ENCODE data around the gene PKD1L1. TPM values are rescaled to one million over a fixed set of nuclear protein-coding genes. Genes with fewer than 3 reads are reported as not detected.

PKD1L1 gene
- total RNA-seq, 1 experiment from 2014 or later, result 0.07 TPM

DNA sequence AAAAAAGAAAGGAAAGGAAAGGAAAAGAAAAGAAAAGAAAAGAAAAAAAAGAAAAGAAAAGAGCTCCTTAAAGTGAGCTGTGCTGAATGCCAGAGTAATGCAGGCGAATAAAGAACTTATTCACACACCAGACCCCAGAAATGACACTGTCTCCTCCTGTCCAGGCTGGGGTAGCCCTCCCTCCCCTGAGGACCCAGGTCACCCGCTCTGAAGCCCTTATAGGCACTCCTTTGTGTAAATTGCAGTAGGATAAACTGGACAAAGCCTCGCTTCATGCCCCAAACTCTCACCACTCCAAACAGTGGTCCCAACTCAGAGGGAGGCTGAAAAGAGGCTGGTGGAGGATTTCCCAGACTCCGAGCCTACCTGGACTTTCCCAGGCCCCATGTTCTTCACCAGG lies 46.3 kb downstream of the PKD1L1 start:
- Mint-ChIP-seq H3K4me1 (peaks cover 37% of the 10 kb centered on the region), H3K4me3 (no peak overlapping the region)

More for the DNA sequence above, 46.3 kb downstream of the PKD1L1 start:
- CTCF ChIA-PET, result no interaction called here
- no peak for TF ChIP-seq HMGA2 (CRISPR knock-in tag; IDR thresholded peaks at IDR 0.05)
- no peak for TF ChIP-seq KAT7 (CRISPR knock-in tag; IDR thresholded peaks at IDR 0.05; ENCODE audit: borderline replicate concordance)
- no peak for TF ChIP-seq NFYB (CRISPR knock-in tag; conservative IDR thresholded peaks at IDR 0.05; ENCODE audit: low read depth)
- TF ChIP-seq, protein P1, sequence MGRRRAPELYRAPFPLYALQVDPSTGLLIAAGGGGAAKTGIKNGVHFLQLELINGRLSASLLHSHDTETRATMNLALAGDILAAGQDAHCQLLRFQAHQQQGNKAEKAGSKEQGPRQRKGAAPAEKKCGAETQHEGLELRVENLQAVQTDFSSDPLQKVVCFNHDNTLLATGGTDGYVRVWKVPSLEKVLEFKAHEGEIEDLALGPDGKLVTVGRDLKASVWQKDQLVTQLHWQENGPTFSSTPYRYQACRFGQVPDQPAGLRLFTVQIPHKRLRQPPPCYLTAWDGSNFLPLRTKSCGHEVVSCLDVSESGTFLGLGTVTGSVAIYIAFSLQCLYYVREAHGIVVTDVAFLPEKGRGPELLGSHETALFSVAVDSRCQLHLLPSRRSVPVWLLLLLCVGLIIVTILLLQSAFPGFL (CRISPR knock-in tag; IDR thresholded peaks at IDR 0.05; ENCODE audit: borderline replicate concordance), result no peak
- TF ChIP-seq, protein P2, sequence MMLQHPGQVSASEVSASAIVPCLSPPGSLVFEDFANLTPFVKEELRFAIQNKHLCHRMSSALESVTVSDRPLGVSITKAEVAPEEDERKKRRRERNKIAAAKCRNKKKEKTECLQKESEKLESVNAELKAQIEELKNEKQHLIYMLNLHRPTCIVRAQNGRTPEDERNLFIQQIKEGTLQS (CRISPR knock-in tag; conservative IDR thresholded peaks at IDR 0.05), result no peak
- no peak for TF ChIP-seq FOXJ3 (CRISPR knock-in tag; IDR thresholded peaks at IDR 0.05; ENCODE audit: borderline replicate concordance)
- no peak for TF ChIP-seq TEAD4 (CRISPR knock-in tag; IDR thresholded peaks at IDR 0.05)
- TF ChIP-seq JAZF1 (CRISPR knock-in tag; IDR thresholded peaks at IDR 0.05), result no peak
- TF ChIP-seq ZNF396 (CRISPR knock-in tag; IDR thresholded peaks at IDR 0.05; ENCODE audit: borderline replicate concordance), result no peak
- TF ChIP-seq, protein P3, sequence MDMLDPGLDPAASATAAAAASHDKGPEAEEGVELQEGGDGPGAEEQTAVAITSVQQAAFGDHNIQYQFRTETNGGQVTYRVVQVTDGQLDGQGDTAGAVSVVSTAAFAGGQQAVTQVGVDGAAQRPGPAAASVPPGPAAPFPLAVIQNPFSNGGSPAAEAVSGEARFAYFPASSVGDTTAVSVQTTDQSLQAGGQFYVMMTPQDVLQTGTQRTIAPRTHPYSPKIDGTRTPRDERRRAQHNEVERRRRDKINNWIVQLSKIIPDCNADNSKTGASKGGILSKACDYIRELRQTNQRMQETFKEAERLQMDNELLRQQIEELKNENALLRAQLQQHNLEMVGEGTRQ (CRISPR knock-in tag; IDR thresholded peaks at IDR 0.05), result no peak
- TF ChIP-seq TCF7 (CRISPR knock-in tag; IDR thresholded peaks at IDR 0.05; ENCODE audit: low read depth), result no peak
- TF ChIP-seq, protein P4, sequence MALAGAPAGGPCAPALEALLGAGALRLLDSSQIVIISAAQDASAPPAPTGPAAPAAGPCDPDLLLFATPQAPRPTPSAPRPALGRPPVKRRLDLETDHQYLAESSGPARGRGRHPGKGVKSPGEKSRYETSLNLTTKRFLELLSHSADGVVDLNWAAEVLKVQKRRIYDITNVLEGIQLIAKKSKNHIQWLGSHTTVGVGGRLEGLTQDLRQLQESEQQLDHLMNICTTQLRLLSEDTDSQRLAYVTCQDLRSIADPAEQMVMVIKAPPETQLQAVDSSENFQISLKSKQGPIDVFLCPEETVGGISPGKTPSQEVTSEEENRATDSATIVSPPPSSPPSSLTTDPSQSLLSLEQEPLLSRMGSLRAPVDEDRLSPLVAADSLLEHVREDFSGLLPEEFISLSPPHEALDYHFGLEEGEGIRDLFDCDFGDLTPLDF (CRISPR knock-in tag; IDR thresholded peaks at IDR 0.05), result no peak
- no peak for TF ChIP-seq EMX1 (CRISPR knock-in tag; IDR thresholded peaks at IDR 0.05)
- TF ChIP-seq, protein P5, sequence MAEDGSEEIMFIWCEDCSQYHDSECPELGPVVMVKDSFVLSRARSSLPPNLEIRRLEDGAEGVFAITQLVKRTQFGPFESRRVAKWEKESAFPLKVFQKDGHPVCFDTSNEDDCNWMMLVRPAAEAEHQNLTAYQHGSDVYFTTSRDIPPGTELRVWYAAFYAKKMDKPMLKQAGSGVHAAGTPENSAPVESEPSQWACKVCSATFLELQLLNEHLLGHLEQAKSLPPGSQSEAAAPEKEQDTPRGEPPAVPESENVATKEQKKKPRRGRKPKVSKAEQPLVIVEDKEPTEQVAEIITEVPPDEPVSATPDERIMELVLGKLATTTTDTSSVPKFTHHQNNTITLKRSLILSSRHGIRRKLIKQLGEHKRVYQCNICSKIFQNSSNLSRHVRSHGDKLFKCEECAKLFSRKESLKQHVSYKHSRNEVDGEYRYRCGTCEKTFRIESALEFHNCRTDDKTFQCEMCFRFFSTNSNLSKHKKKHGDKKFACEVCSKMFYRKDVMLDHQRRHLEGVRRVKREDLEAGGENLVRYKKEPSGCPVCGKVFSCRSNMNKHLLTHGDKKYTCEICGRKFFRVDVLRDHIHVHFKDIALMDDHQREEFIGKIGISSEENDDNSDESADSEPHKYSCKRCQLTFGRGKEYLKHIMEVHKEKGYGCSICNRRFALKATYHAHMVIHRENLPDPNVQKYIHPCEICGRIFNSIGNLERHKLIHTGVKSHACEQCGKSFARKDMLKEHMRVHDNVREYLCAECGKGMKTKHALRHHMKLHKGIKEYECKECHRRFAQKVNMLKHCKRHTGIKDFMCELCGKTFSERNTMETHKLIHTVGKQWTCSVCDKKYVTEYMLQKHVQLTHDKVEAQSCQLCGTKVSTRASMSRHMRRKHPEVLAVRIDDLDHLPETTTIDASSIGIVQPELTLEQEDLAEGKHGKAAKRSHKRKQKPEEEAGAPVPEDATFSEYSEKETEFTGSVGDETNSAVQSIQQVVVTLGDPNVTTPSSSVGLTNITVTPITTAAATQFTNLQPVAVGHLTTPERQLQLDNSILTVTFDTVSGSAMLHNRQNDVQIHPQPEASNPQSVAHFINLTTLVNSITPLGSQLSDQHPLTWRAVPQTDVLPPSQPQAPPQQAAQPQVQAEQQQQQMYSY (CRISPR knock-in tag; IDR thresholded peaks at IDR 0.05), result no peak
- TF ChIP-seq CBFB (CRISPR knock-in tag; IDR thresholded peaks at IDR 0.05; ENCODE audit: low read depth), result no peak
- TF ChIP-seq, protein P6, sequence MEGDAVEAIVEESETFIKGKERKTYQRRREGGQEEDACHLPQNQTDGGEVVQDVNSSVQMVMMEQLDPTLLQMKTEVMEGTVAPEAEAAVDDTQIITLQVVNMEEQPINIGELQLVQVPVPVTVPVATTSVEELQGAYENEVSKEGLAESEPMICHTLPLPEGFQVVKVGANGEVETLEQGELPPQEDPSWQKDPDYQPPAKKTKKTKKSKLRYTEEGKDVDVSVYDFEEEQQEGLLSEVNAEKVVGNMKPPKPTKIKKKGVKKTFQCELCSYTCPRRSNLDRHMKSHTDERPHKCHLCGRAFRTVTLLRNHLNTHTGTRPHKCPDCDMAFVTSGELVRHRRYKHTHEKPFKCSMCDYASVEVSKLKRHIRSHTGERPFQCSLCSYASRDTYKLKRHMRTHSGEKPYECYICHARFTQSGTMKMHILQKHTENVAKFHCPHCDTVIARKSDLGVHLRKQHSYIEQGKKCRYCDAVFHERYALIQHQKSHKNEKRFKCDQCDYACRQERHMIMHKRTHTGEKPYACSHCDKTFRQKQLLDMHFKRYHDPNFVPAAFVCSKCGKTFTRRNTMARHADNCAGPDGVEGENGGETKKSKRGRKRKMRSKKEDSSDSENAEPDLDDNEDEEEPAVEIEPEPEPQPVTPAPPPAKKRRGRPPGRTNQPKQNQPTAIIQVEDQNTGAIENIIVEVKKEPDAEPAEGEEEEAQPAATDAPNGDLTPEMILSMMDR (IDR thresholded peaks at IDR 0.05), result no peak
- no peak for TF ChIP-seq JUN (CRISPR knock-in tag; IDR thresholded peaks at IDR 0.05)
- TF ChIP-seq, protein P7, sequence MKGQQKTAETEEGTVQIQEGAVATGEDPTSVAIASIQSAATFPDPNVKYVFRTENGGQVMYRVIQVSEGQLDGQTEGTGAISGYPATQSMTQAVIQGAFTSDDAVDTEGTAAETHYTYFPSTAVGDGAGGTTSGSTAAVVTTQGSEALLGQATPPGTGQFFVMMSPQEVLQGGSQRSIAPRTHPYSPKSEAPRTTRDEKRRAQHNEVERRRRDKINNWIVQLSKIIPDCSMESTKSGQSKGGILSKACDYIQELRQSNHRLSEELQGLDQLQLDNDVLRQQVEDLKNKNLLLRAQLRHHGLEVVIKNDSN (CRISPR knock-in tag; IDR thresholded peaks at IDR 0.05), result no peak
- TF ChIP-seq, protein P8, sequence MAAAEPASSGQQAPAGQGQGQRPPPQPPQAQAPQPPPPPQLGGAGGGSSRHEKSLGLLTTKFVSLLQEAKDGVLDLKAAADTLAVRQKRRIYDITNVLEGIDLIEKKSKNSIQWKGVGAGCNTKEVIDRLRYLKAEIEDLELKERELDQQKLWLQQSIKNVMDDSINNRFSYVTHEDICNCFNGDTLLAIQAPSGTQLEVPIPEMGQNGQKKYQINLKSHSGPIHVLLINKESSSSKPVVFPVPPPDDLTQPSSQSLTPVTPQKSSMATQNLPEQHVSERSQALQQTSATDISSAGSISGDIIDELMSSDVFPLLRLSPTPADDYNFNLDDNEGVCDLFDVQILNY (CRISPR knock-in tag; IDR thresholded peaks at IDR 0.05), result no peak
- TF ChIP-seq, protein P9, sequence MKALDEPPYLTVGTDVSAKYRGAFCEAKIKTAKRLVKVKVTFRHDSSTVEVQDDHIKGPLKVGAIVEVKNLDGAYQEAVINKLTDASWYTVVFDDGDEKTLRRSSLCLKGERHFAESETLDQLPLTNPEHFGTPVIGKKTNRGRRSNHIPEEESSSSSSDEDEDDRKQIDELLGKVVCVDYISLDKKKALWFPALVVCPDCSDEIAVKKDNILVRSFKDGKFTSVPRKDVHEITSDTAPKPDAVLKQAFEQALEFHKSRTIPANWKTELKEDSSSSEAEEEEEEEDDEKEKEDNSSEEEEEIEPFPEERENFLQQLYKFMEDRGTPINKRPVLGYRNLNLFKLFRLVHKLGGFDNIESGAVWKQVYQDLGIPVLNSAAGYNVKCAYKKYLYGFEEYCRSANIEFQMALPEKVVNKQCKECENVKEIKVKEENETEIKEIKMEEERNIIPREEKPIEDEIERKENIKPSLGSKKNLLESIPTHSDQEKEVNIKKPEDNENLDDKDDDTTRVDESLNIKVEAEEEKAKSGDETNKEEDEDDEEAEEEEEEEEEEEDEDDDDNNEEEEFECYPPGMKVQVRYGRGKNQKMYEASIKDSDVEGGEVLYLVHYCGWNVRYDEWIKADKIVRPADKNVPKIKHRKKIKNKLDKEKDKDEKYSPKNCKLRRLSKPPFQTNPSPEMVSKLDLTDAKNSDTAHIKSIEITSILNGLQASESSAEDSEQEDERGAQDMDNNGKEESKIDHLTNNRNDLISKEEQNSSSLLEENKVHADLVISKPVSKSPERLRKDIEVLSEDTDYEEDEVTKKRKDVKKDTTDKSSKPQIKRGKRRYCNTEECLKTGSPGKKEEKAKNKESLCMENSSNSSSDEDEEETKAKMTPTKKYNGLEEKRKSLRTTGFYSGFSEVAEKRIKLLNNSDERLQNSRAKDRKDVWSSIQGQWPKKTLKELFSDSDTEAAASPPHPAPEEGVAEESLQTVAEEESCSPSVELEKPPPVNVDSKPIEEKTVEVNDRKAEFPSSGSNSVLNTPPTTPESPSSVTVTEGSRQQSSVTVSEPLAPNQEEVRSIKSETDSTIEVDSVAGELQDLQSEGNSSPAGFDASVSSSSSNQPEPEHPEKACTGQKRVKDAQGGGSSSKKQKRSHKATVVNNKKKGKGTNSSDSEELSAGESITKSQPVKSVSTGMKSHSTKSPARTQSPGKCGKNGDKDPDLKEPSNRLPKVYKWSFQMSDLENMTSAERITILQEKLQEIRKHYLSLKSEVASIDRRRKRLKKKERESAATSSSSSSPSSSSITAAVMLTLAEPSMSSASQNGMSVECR (CRISPR knock-in tag; IDR thresholded peaks at IDR 0.05; ENCODE audit: borderline replicate concordance), result no peak
- POLR2A ChIA-PET, result no interaction called here
- Mint-ChIP-seq H3K27me3 (ENCODE audit: low read depth) (peaks cover 6% of the 10 kb centered on the region; the same call in 1 of the 2 replicates), H3K36me3 (no peaks in the 10 kb centered on the region), H3K9me3 (no peaks in the 10 kb centered on the region), H3K27ac (no peak overlapping the region)
- no peak for ATAC-seq
- DNase-seq (ENCODE audit: low spot score), result no peak
